Stimulated activated CD4-positive, alpha-beta T cell treated with anti-CD3 and anti-CD28 coated beads, Interleukin-4, amount 100 ng/mL, for 1 hour (primary cell): Measurements from ENCODE around the gene CCDC171.
A peak's percentile ranks its signal among the peaks of the same experiment; 100 is the strongest.
"Not testable (repeated sequence)": the region's sequence is repeated elsewhere in the genome, so short reads cannot be mapped to it uniquely, and the experiment has no call there.

ENCODE experiments used
- DNase-seq: peaks from one replicate; pipeline ENCODE4 v3.0.0-alpha.2; 2020

CCDC171 gene

DNA sequence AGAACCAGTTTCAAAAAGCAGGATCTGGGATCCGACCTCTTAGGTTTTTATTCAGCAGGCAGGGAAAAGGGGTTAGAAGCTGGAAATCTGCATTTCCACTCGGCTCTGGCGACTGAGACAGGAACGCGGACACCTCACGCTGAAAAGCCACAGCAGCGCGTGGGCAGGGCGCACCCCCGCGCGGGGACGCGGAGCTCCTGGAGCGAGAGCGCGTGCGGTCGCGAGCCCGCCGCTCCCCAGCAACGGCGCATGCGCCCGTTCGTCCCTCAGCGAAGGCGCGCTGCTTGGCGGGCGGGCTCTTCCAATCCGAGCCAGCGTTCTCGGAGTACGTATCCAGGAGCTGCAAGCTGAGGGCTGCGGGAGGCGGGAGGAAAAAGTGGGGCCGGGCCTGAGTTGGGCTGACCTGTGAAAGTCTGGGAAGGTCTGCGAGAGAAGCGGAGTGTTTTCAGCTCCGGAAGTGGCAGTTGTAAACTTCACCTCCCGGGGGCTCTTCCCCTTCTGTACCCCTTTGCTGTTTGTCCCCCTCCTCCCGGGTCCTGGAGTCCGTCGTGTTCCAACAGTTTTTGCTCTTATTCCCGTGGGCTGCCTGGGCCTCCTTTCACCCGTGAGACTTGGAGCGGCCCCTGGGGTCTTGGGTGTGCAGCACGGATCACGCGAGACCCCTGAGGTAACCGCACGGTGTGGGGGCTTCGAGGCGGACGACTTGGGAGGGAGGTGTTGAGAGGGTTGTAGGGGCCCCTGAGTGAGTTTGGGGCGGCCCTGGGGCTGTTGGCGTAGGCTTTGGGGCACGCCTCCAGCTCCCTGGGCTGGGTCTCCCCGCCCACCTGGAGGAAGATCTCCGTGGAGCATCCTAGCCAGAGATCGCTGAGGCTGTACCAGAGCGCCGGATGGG, at the start of gene CCDC171:
CCDC171 (plus strand) TSS at position 408 of the 892 bp plus-strand sequence. CDS start 11,046 bp downstream, outside the sequence.
- DNase-seq, result peak; percentile 85

DNA sequence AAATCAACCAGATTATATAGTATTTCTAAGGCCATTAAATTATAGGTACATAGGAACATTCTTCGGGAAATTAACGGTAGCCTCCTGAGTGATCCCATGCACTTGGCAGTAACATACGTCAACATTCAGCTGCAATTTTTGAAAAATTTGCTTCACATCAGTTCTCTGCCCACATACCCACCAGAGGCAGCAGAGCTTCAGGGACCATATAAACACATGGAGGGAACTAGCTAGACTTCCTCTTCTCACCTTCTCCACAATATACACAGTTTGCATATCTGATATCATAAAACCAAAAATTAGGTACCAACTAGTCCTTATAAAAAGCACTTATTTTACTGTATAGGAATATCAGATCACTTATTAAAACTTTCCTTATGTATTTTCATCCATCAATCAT, 46.9 kb upstream of the CCDC171 start:
- no peak for DNase-seq

DNA sequence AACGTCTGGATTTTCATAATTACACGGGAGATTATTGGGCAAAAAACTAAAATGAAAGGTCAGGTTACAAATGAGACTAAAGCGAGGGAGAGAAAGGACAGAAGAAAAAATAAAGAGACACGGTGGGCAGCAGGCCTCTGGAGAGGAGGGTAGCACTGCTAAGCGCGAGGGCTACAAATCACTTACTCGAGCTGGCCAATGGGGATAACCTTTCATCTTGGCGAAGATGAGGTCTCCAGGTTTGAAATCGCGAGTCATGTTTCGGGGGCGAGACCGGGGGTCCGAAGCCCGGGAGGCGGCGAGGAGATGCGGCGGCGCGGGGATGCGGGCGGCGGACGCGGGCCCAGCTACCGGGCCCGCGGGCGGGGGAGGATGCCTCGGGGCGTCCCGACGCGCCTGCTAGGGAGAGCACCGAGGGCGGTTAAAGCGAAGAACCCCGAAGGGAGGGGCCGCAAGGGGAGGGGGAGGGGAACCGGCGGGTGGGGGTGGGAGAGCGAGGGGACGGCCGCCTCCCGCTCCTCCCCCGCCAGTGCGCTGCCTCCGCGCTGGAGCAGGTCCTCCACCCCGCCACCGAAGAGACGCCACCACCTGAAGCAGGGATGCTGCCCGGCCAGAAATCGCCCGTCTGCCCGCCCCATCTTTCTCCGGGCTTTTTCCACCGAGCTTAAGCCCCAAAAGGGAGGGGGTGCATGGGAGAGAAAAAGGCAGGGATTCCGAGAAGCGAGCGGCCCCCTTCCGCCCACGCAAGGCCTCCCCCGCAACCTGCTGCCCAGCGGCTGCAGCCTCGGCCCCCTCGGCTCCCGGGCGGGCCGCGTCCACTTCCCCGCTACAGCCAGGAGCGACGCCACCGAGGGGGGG, 42.7 kb upstream of the CCDC171 start:
- peak; percentile 71 for DNase-seq

DNA sequence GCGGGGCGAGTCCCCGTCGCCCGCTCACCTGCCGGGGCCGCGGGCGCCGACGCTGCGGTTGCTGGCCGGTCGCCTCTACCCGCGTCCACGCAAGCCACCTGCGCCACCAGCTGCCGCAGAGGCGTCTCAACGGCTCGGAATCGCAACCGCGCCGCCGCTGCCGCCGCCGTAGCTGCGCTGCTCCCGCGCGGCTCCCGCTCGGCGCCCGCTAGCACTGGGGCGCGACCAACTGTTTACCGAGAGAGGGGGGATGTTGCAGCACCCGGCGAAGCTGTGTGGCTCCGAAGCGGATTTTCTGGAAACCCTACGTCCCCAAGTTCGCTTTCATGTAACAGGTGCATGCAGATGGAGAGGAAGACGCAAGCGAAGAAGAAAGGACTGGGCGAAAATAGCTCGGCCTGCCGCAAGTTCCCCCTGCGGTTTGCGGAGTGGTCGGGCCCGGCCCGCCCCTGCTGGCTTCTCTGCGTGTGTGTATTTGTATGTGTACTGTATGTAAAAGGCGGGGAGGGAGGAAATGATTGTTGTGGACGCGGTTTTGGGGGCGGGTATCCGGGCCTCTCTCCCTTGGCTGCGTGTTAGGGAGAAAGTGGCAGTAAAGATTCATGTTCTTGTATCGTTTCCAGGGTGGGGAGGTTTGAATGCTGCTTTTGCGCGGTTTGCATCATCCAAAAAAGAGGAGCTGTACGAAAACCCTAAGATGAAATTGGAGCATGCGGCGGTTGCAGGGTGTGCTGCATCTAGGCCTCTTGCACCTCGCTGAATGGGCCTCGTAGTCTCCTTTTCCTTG, 41.9 kb upstream of the CCDC171 start, which contains the start of gene PSIP1:
PSIP1 (minus strand) TSS at position 182 of the 787 bp plus-strand sequence. CDS start 782 bp downstream, outside the sequence.
- DNase-seq, result peak; percentile 82

DNA sequence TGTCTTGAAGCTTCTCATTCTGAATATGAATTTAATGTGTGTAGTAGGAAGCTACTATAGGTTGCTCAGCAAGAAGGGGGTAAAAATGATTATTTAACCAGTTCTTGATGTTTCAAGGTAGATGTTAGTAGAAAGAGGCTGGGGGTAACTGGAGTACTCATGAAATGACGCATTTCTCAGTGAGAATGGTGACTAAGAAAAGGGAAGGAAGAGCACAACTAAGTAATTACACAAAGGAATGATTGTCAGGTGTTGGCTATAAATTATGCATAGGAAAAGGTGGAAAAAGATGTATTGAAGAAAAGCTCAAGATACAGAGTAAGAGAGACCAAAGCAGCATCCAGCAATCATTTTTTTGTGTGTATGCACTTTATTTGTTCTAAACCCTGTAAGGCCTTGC, 40.6 kb upstream of the CCDC171 start:
- no peak for DNase-seq

DNA sequence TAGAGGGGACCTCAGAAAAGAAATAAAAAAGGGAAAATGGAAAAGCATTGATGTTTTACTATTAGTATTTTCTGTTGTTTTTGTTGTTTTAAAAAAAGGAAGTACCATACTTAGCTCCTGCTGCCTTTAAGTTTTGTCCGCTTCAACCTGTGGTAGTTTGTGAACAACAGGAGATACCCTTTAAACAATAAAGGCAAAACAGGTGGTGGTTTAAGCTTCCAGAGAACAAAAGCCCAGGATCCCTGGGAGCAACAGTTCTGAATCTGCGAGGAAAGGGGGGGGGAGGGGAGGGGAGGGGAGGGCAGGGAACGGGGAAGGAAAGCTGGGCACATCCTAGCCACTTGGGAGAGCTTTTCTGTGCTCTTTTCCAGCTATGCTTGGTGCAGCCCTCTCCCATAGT, 40.0 kb upstream of the CCDC171 start:
- no peak for DNase-seq

DNA sequence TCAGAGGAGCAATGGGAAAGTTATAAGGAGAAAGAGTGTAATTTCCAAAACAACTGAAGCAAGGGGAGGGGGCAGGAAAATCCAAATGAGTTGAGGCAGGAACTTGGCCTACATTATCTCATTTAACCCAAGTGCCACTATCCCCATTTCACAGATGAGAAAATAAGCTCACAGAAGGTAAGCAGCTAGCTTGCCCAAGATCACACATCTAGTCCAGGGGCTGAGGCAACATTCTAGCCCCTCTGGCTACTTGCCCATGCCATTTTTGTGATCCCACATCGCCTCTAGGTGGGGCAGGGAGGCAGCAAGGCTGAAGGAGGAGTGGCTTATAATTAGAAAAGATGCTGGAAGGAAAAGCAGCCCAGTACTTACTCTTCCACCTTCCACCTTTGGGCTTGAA, 39.5 kb upstream of the CCDC171 start:
- DNase-seq, result peak; percentile 6

DNA sequence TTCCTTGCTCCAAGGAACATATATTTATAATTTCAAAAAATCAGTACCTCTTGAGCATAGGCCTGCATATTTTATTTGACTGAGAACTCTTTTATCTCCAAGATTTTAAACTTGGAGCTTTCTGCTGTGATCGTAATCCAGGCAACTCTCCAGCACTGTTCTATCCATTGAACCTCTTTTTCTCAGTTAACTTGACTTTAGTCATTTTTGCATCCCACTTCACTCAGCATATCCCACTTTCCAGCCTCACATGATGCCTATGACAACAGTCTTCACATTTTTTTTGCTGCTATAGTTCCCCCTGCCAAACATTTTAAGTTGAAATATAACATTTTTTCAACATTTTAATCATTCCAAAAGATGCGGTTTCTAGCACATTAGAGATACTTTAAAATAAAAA, 33.0 kb upstream of the CCDC171 start:
- DNase-seq, result no peak

DNA sequence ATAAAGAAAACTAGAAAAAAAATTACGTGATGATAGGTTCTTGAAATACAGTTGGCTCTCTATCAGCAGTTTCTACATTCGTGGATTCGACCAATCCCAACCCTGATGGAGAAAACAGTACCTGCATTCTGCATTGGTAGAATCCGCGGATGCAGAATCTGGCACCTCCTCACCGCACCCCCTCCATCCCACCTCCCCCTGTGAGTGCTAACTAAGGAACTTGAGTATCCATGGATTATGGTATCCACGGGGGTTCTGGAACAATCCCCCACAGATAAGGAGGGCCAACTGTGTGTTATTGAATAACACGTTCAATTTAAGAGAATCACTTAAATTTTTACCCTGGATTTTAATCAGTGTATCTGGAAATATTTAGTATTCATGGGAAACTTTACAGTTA, 31.6 kb upstream of the CCDC171 start:
- no peak for DNase-seq

DNA sequence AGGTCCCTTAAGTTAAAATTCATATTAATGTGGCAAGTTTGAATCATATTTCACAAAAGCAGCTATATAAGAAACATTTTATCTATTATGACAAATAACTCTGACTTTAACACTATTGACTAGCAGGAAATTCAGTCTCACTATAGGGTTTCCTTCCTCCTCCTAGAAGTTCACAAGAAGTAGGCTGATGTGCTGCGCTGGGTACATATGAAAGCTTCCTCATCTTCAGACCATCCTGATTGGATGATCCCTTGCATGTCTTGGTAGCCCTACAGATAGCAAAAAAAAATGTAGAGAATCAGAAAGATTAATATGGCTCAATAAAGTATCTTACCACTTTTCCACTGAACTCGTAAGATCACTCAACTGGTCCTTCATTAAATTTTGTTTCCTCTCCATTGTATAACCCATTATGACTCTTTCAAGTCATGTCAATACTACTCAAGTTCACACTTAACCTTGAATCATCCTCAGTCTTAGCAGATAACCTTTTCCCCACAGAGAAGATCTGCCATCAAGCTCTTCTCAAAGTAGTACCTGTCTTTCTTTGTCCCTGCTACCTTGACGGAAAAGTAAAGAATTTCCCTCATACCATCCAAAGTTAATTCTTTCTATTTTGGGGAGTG, 30.6 kb upstream of the CCDC171 start:
- DNase-seq, result no peak

DNA sequence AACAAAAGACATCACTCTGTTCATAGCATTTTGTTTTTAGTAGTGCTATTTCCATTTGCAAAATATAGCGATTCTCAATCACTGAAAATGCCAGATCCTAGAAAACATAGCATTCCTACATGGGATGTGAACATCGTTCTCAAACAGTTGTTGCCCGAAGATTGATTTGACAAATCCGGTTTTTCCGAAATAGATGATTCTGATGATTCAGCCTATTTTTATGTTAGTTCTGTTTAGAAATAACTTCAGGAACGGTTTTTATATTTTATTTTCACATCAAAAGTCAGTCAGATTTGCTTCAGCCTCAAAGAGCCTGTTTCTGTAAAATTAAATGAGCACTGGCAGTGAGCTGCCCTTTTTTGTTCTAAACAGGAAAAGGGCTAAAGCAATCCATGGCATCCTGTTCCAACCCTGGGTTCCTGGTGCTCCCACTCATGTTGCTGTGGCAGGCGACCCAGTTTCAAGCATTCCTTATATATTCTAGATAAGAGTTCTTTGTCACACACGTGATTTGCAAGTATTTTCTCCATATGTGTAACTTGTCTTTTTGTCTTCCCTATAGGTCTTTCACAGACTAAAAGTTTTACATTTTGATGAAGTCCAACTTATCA, 27.9 kb upstream of the CCDC171 start:
- DNase-seq, result no peak

DNA sequence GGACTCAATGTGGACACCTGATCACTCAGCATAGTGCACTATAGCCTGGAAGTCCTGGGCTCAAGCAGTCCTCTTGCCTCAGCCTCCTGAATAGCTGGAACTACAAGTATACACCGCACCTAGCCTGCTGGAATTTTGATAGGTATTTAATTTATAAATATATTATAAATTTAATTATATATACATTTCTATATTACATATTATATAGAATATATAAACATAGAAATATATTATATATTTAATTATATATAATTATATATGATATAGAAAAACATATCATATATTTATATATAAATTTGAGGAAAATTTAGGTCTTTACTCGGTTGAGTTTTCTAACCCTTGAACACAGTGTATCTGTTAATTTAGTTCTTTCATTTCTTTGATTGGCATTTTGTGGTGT, 26.9 kb upstream of the CCDC171 start:
- DNase-seq, result no peak

DNA sequence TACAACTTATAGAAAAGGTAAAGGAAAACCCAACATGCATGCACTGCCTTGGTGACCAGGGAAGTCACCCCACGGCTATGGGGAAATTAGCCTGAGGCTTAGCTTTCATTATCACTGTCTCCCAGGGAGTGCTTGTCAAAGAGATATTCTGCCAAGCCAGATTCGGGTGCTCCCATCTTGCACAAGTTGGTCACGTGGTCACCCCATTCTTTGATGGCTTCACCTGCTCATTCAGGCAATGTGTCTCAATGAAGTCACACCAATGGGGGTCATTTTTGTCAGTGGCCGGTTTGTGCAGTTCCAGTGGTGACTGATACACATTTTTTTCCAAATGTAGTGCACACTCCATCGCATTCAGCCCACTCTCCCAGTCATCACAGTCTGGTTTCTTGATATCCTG, 25.8 kb upstream of the CCDC171 start:
- not testable (repeated sequence) for DNase-seq

DNA sequence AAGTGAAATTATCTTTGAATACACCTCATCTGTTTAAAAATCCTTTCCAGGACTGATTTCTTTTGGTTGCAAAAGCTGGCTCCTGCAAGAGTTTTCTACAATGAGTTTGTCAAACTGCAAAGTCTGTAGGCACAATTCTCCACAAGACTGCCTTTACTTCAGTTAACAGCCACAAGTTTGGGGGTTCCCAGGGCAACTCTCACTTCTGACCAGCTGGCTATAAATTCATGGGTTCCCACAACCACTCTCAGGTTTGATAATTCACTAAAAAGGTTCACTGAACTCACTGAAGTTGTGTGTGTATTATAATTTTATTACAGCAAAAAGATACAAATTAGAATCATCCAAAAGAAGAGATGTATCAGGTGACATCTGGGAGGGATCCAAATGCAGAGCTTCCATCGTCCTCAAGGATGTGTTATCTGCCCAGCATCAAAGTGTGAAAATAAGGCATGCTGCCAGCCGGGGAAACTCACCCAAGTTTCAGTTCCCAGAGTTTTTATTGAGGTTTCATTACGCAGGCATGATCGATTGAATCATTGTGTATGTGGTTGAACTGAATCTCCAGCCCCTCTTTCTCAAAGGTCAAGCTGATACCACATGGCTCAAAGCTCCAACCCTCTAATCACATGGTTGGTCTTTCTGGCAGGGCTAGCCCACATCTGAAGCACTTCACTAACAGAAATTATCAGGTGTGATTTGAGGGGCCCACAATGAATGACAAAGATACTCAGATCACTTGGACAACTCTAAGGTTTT, 23.1 kb upstream of the CCDC171 start:
- no peak for DNase-seq

DNA sequence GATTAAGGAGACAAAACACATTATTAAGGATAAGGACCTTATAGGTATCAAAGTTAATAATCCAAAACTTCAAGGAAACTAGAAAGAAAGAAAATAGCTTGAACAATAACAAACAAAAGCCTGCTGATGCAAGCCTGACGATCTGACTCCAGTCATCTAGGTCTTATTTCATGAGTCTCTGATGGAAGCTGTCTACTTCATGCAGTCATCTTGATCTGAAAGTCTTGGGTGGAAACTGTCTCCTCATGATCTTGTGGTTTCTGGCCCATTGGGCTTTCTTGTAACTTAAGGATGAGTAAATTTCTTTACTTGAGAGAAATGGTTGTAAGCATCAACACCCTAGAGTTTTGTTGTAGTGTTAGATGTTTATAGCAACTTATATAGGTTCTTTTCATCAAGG, 21.5 kb upstream of the CCDC171 start:
- no peak for DNase-seq

DNA sequence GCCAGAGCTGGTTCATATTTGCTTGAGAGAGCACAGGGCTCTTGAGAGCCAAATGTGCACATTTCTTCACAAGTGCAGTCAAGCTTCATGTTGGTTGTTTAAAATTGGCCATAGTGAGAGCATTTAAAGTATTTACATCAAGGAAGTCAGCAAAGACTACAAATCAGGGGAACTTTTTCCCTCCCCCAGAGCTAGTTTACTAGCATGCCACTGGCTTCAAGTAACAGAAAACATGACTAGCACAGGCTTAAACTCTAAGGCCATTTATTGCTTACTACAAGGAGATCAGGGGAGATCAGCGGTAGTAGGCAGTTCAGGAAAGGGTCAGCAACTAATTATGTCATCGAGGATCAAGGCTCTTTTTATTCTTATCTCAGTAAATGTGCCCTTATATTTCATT, 11.0 kb upstream of the CCDC171 start:
- DNase-seq, result no peak

DNA sequence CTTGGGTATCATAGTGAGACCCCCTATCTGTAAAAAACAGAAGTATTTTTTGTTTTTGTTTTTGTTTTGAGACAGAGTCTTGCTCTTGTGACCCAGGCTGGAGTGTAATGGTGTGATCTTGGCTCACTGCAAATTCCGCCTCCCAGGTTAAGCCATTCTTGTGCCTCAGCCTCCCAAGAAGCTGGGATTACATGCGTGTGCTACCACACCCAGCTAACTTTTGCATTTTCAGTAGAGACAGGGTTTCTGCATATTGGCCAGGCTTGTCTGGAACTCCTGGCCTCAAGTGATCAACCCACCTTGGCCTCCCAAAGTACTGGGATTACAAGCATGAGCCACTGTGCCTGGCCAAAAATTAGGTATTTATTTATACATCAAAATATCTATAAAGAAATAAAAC, 10.2 kb upstream of the CCDC171 start:
- DNase-seq, result no peak

DNA sequence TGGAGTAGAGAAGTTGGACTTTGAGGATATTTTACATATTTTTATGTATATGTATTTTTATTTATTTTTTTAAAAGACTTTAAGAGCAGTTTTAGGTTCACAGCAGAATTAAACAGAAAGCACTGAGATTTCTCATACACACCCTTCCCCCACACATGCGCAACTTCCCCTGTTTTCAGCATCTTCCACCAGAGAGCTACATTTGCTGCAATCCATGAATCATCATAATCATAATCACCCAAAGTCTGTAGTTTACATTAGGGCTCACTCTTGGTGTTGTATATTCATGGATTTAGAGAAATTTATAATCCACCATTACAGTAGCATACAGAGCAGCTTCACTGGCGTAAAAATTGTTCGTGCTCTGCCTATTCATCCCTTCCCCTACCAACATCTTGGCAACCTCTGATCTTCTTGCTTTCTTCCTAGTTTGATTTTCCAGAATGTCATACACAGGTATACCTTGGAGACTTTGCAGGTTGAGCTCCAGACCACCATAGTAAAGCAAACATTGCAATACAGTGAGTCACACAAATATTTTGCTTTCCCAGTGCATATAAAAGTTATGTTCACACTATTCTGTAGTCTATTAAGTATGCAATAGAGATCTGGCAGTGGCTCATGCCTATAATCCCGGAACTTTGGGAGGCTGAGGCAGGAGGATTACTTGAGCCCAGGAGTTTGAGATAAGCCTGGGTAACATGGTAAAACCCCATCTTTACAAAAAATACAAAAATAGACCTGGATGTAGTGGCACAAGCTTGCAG, 9.6 kb upstream of the CCDC171 start:
- no peak for DNase-seq

DNA sequence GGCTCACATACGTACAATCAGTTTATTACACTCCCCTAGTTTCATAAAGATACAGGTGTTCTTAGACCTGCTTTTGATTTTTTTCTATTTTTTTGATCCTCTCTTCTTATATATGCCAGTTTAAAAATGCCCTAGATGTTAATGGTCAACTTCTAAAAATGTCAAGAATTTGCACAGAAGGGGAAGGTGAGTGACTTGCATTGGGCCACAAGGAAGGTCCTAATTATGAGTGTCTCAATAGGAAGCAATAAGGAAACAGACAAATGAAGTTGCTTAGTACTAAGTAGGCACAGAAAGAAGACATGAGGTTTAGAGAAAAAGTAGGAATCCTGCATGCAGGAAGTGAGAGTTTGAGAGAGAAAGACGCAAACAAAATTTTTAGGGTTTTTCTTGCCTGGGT, 3.2 kb upstream of the CCDC171 start:
- DNase-seq, result no peak

DNA sequence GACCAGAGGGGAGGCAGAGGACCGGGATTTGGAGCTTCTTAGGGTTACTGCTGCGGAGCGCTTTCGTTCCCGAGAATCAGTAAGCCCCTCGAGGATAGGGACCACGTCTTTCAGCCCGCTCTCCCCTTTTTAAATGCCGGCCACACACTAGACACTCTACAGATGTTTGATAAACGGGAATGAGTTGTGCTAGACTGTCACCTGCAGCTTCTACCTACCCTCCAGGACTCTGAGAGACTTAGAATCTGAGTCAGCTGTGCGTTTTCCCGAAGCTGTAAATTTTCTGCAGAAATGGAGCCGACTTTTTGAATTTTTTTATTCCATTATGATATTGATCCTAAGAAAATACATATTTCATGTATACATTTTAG, 670 bp downstream of the CCDC171 start:
- DNase-seq, result no peak

DNA sequence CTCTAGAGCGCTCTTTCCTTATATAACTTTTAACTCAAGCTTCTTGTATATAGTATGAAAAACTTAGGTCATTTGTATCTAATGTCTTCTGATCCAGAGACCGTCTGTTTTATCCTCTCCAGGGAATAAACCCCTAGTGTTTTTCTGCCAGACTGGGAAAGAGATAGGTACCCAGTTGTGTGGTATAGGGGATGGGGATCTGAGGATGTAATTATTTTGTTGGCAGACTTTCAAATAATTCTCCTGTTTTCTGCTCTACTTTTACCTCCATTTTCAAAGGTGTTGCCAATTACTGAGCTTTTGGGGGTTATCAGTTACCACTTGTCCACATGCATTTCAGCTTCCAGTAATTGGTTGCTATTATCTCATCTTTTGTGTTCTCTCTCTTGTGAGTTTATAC, 17.9 kb downstream of the CCDC171 start:
- no peak for DNase-seq
